H1 (cell line): Measurements from ENCODE around the gene GREB1. TPM values are rescaled to one million over a fixed set of nuclear protein-coding genes. Genes with fewer than 3 reads are reported as not detected.
"Not testable (repeated sequence)": the region's sequence is repeated elsewhere in the genome, so short reads cannot be mapped to it uniquely, and the experiment has no call there.

Experiments used
- CTCF ChIA-PET: fragments of 300-600 bp; sonication (Branson Sonifier 250); formaldehyde crosslinking; loops from one replicate; lab custom pipeline; 2021; ENCODE audit not compliant: partially characterized antibody; lab: Charles Lee
- POLR2A ChIA-PET: fragments of 300-600 bp; sonication (Branson Sonifier 250); formaldehyde crosslinking; loops from one replicate; lab custom pipeline; 2021; ENCODE audit warnings: inconsistent platforms; ENCODE audit not compliant: partially characterized antibody; lab: Charles Lee
- DNase-seq, 2 experiments: peaks; one replicate each; pipeline versions ENCODE4 v3.0.0 to v3.0.0-alpha.2; 2010 to 2022; ENCODE audit warnings: low spot score in 2 of 2, low read depth in 1 of 2, mixed read lengths in 1 of 2
- FAIRE-seq: peaks from 2 replicates; lab custom pipeline; 2011; peaks lifted over from hg19 to GRCh38; lab: Jason Lieb, UNC
- H2AFZ ChIP-seq: 2 replicates; pipeline ENCODE4 v1.8.1; 2012; ENCODE audit warnings: low read length, inconsistent platforms
- H2AK5ac ChIP-seq: 2 replicates; pipeline ENCODE4 v1.6.1; 2013; ENCODE audit warnings: low read depth, low read length
- H2BK120ac ChIP-seq: replicated peaks from 2 replicates; pipeline ENCODE3; 2013; ENCODE audit warnings: low read depth, low read length, inconsistent platforms
- H2BK12ac ChIP-seq: 2 replicates; pipeline ENCODE4 v1.6.1; 2013; ENCODE audit warnings: low read depth, low read length
- H2BK15ac ChIP-seq: 2 replicates; pipeline ENCODE4 v1.6.1; 2013; ENCODE audit warnings: low read length
- H2BK20ac ChIP-seq: 2 replicates; pipeline ENCODE4 v1.6.1; 2013; ENCODE audit warnings: low read length
- H2BK5ac ChIP-seq: 2 replicates; pipeline ENCODE4 v1.6.1; 2013; ENCODE audit warnings: low read depth, low read length
- H3K14ac ChIP-seq: 2 replicates; pipeline ENCODE4 v1.6.1; 2013; ENCODE audit warnings: inconsistent platforms; ENCODE audit not compliant: insufficient read length
- H3K18ac ChIP-seq: 2 replicates; pipeline ENCODE4 v1.6.1; 2013; ENCODE audit warnings: low read length; ENCODE audit errors: extremely low read depth
- H3K23ac ChIP-seq: 2 replicates; pipeline ENCODE4 v1.6.1; 2013; ENCODE audit warnings: inconsistent platforms; ENCODE audit not compliant: insufficient read length
- H3K23me2 ChIP-seq: 2 replicates; pipeline ENCODE4 v1.6.1; 2013; ENCODE audit warnings: low read depth, low read length
- H3K27ac ChIP-seq: 2 replicates; pipeline ENCODE4 v1.6.1; 2011; ENCODE audit warnings: low read depth, low read length, inconsistent platforms
- H3K27me3 ChIP-seq, 4 experiments: replicated peaks in 1 of 4; 1 replicate in 1 of 4; 2 replicates in 3 of 4; pipeline versions ENCODE4 v1.6.1 to v1.8.1; 2011 to 2013; ENCODE audit warnings: low read length in 3 of 4, mild to moderate bottlenecking in 3 of 4, inconsistent platforms in 2 of 4, mixed read lengths in 2 of 4, moderate library complexity in 1 of 4; ENCODE audit not compliant: control insufficient read depth in 3 of 4, insufficient read depth in 3 of 4; ENCODE audit errors: extremely low read depth in 1 of 4
- H3K36me3 ChIP-seq, 4 experiments: 2 replicates each; pipeline versions ENCODE4 v1.6.1 to v1.8.1; 2011 to 2013; ENCODE audit warnings: mild to moderate bottlenecking in 4 of 4, low read length in 3 of 4, moderate library complexity in 2 of 4, control low read depth in 1 of 4, inconsistent platforms in 1 of 4; ENCODE audit not compliant: insufficient read depth in 4 of 4, control insufficient read depth in 2 of 4
- H3K4ac ChIP-seq: replicated peaks from 2 replicates; pipeline ENCODE3; 2013; ENCODE audit warnings: low read length, low read depth, mixed read lengths, inconsistent platforms; ENCODE audit not compliant: insufficient read length
- H3K4me1 ChIP-seq, 4 experiments: replicated peaks in 1 of 4; 1 replicate in 1 of 4; 2 replicates in 3 of 4; pipeline versions ENCODE4 v1.6.1 to v1.8.1; 2011 to 2013; ENCODE audit warnings: low read length in 3 of 4, inconsistent platforms in 2 of 4, mixed read lengths in 1 of 4; ENCODE audit not compliant: insufficient read depth in 4 of 4, control insufficient read depth in 3 of 4
- H3K4me2 ChIP-seq, 2 experiments: 2 replicates each; pipeline versions ENCODE4 v1.6.1 to v1.8.1; 2011 to 2013; ENCODE audit warnings: low read depth in 2 of 2, low read length in 2 of 2, control low read depth in 1 of 2, inconsistent platforms in 1 of 2, mild to moderate bottlenecking in 1 of 2; ENCODE audit not compliant: insufficient read depth in 1 of 2
- H3K4me3 ChIP-seq, 4 experiments: fragments of 200-600, 300-600 bp in 1 of 4; sonication (generic), shearing (Covaris generic), sonication (Bioruptor Twin) in 1 of 4; 2 replicates each; pipeline versions ENCODE4 v1.5.1 to v1.8.1; 2011 to 2016; ENCODE audit warnings: low read length in 4 of 4, low read depth in 3 of 4, control low read depth in 2 of 4, inconsistent platforms in 2 of 4, mild to moderate bottlenecking in 2 of 4, mixed read lengths in 1 of 4, moderate library complexity in 1 of 4; ENCODE audit not compliant: insufficient read depth in 2 of 4; ENCODE audit errors: extremely low read depth in 1 of 4
- H3K56ac ChIP-seq: replicated peaks from 2 replicates; pipeline ENCODE3; 2013; ENCODE audit warnings: low read depth, mild to moderate bottlenecking, mixed read lengths, low read length, inconsistent platforms; ENCODE audit not compliant: insufficient read length
- H3K79me1 ChIP-seq: 2 replicates; pipeline ENCODE4 v1.6.1; 2013; ENCODE audit warnings: low read depth, low read length, control low read depth
- H3K79me2 ChIP-seq, 2 experiments: 2 replicates each; pipeline versions ENCODE4 v1.6.1 to v1.8.1; 2012 to 2013; ENCODE audit warnings: low read length in 2 of 2, mild to moderate bottlenecking in 2 of 2, inconsistent platforms in 1 of 2; ENCODE audit not compliant: insufficient read depth in 2 of 2, control insufficient read depth in 1 of 2
- H3K9ac ChIP-seq, 4 experiments: replicated peaks in 1 of 4; 1 replicate in 1 of 4; 2 replicates in 3 of 4; pipeline versions ENCODE4 v1.6.1 to v1.8.1; 2011 to 2013; ENCODE audit warnings: low read depth in 3 of 4, low read length in 3 of 4, control low read depth in 2 of 4, mild to moderate bottlenecking in 2 of 4, moderate library complexity in 2 of 4, inconsistent platforms in 1 of 4; ENCODE audit errors: extremely low read depth in 1 of 4
- H3K9me3 ChIP-seq, 2 experiments: 2 replicates each; pipeline versions ENCODE4 v1.6.1 to v1.8.1; 2012 to 2013; ENCODE audit warnings: mild to moderate bottlenecking in 2 of 2, moderate library complexity in 2 of 2, control low read depth in 1 of 2, inconsistent platforms in 1 of 2, low read depth in 1 of 2, low read length in 1 of 2, mixed read lengths in 1 of 2; ENCODE audit not compliant: insufficient read depth in 2 of 2
- H4K20me1 ChIP-seq, 2 experiments: replicated peaks in 1 of 2; 2 replicates each; pipeline versions ENCODE3 to v1.8.1; 2011 to 2013; ENCODE audit warnings: inconsistent platforms in 2 of 2, low read length in 2 of 2, mild to moderate bottlenecking in 1 of 2; ENCODE audit not compliant: insufficient read depth in 2 of 2, control insufficient read depth in 1 of 2
- H4K5ac ChIP-seq: 2 replicates; pipeline ENCODE4 v1.6.1; 2013; ENCODE audit warnings: low read length, low read depth, mixed read lengths, inconsistent platforms; ENCODE audit not compliant: insufficient read length
- H4K8ac ChIP-seq: 2 replicates; pipeline ENCODE4 v1.8.0; 2013; ENCODE audit warnings: mild to moderate bottlenecking, moderate library complexity, low read length, inconsistent platforms; ENCODE audit not compliant: insufficient read depth; ENCODE audit errors: extremely low read depth
- H4K91ac ChIP-seq: replicated peaks from 2 replicates; pipeline ENCODE3; 2013; ENCODE audit warnings: low read length, mixed read lengths, inconsistent platforms; ENCODE audit not compliant: insufficient read length
- WGBS, 2 experiments: shearing (Covaris generic) in 1 of 2; methylation state at CpG; one replicate each; pipeline versions ENCODE4 v1.1.6 to v1.1.7; 2013 to 2015; ENCODE audit warnings: low lambda C conversion rate in 2 of 2, mixed read lengths in 2 of 2, inconsistent platforms in 1 of 2, low coverage in 1 of 2, missing lambda C conversion rate in 1 of 2; ENCODE audit not compliant: insufficient replicate concordance in 2 of 2, insufficient coverage in 1 of 2, insufficient read length in 1 of 2; ENCODE audit errors: extremely low coverage in 1 of 2, missing lambda C conversion rate in 1 of 2; 5-methylcytosine and 5-hydroxymethylcytosine counted together
- polyA plus RNA-seq, 7 experiments: library from polyadenylated mRNA; depleted of rRNA in 3 of 7; stranded (reverse) in 5 of 7; unstranded in 2 of 7; fragments of >200 nt in 5 of 7; fragments of 200-250 nt in 2 of 7; gene quantifications; 1 replicate in 5 of 7; 2 replicates in 1 of 7; 4 replicates in 1 of 7; pipeline versions ENCODE4 v1.2.1 to v1.2.3, GENCODE V29; 2011 to 2013; ENCODE audit warnings: missing spikeins in 2 of 7, mixed read lengths in 2 of 7
- total RNA-seq: library from RNA; stranded (reverse); fragmentation: NEBNext Ultra II Directional; extraction: Animal tissue kit (Norgen Biotek cat#: 25700); gene quantifications from 2 replicates; pipeline ENCODE4 v1.2.1, GENCODE V29; 2021

The GREB1 gene
- total and polyA plus RNA-seq, 2 of the 8 experiments (the other 6 are each of a cell fraction or from before 2014, with no cell fraction given): 7.9 to 43.4 TPM

- H3K23me2 ChIP-seq, H3K4me1 ChIP-seq, POLR2A ChIA-PET, H2BK20ac ChIP-seq, FAIRE-seq, H2BK12ac ChIP-seq, H4K8ac ChIP-seq, H3K36me3 ChIP-seq, H3K18ac ChIP-seq, H2BK5ac ChIP-seq, H3K56ac ChIP-seq, H3K4ac ChIP-seq, H3K9me3 ChIP-seq, H3K27me3 ChIP-seq, H3K14ac ChIP-seq, H4K5ac ChIP-seq, H4K20me1 ChIP-seq, H3K79me1 ChIP-seq, H3K4me2 ChIP-seq, H2AK5ac ChIP-seq, H2BK15ac ChIP-seq, H3K23ac ChIP-seq, H4K91ac ChIP-seq, H3K4me3 ChIP-seq, H3K27ac ChIP-seq, H3K79me2 ChIP-seq, H2AFZ ChIP-seq, DNase-seq, H3K9ac ChIP-seq, H2BK120ac ChIP-seq: not testable (repeated sequence)
- 97% methylated on average over 2 of the region's 2 CpGs; no CpG with 5 or more reads in 1 of the 2 experiments for WGBS, 2 experiments
- CTCF ChIA-PET: interaction anchor here (6.4 kb wide), 1 partner anchor 22 kb away, joined by 37 read pairs; no protein-coding TSS in a partner anchor
Observed at GRCh38 chr2:11660396-11660795, 126.6 kb downstream of the GREB1 start.
